GM19455 (cell line): ENCODE results near the gene HRH2.
"Not testable (repeated sequence)": the region's sequence is repeated elsewhere in the genome, so short reads cannot be mapped to it uniquely, and the experiment has no call there.

ENCODE experiments used
- ATAC-seq: cut with Tn5 transposase; IDR thresholded peaks from one replicate; pipeline ENCODE4 v1.9.1; 2021; ENCODE audit not compliant: unreplicated experiment

Gene HRH2

GRCh38 chr5:175646251-175646650, 11.6 kb upstream of the HRH2 start:
- no peak for ATAC-seq

GRCh38 chr5:175649967-175650366, 7.9 kb upstream of the HRH2 start:
- ATAC-seq: no peak

- ATAC-seq: not testable (repeated sequence)
Observed at GRCh38 chr5:175650430-175651205, 7.3 kb upstream of the HRH2 start.

DNA sequence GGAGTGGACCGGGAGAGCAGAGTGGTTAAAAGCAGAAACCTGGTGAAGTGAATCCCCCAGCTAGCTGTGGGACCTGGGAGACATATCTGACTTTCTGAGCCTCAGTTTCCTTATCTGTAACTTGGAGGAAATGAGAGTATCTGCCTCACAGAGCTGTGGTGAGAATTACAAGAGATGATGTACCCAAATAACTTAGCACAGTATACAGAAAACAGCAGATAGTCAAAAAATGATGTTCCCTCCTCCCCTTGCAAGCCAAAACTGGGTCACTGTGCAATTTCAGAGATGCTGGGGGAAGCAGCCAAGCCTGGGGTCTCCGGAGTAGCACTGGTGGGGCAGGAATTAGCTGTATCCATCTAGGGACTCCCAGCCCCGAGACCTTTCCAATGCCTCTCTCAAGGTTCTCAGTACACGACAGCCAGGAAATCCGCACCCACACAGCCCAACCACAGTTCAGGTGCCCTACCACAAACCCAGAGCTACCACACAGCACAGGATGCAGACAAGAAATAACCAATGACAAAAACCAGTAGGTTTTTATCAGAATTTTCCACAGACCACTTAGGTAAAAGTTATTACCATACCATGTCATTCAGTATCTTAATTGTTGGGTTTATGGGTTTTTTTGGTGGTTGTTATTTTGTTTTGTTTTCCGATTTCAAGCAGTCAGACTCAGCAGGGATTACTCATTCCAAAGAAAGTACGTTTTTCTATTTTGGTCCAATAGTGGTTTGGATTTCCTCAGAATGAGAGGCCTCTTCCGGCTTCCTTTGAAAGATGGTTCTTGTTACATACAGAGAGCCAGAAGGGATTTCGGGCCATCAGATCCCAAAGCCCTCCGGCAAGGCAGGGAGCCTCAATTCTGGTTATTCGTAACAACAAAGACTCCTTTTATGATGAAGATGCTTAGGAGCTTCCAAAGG, 4.9 kb upstream of the HRH2 start:
- ATAC-seq: no peak

DNA sequence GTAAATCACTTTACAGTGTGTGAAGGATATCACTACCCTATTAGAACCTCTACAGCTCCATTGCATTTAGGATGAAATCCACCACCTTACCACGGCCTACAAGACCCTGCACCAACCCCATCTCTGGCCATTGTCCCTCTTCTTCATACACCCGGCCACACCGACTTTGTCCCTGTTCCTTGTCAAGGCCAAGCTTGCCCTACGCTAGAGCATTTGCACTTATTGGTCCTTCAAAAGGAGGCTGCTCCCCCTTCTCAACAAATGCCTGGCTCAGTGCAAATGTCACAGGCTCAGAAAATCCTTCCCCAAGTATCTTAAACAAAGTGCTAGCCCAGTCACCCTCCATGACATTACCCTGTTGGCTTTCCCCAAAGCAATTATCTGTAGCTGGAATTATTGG, 4.1 kb upstream of the HRH2 start:
- ATAC-seq: no peak

GRCh38 chr5:175654339-175654738, 3.5 kb upstream of the HRH2 start:
- no peak for ATAC-seq

DNA sequence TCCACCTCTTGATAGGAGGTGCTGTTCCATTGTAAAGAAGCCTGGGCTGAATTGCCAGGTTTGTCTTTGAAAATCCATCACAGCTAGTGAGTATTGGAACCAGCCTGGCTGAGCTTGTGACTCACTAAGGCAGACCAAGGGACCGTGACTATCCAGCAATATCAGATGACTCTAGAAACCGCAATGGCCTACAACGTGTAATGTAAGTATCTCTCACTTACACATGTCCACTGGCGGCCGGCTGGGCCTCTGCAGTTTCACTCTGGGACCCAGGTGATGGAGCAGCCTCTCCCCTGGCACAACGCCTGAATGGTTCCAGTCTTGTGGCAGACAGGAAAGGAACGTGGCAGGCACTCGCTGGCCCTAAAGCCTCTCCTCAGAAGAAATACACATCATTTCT, 3.1 kb upstream of the HRH2 start:
- ATAC-seq: no peak

GRCh38 chr5:175655411-175655810, 2.5 kb upstream of the HRH2 start:
- no peak for ATAC-seq

DNA sequence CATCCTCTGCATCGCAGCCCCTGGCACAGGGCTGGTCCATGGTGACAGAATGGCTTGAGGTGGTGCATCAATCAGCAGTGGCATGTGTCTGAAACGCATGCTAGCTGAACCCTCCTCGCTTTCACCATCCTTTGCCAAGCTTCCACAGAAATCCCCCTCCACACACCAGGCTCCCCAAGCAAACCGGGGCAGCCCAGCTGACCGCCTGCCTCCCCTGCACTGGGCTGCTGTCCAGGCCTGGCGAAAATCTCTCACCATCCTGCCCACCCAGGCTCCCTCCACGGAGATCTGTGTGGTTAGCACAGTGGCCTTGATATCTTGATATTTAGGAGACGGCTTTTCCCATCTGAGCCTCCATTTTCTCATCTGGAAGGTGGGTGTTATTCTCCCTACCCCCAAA, 905 bp upstream of the HRH2 start:
- ATAC-seq: no peak

DNA sequence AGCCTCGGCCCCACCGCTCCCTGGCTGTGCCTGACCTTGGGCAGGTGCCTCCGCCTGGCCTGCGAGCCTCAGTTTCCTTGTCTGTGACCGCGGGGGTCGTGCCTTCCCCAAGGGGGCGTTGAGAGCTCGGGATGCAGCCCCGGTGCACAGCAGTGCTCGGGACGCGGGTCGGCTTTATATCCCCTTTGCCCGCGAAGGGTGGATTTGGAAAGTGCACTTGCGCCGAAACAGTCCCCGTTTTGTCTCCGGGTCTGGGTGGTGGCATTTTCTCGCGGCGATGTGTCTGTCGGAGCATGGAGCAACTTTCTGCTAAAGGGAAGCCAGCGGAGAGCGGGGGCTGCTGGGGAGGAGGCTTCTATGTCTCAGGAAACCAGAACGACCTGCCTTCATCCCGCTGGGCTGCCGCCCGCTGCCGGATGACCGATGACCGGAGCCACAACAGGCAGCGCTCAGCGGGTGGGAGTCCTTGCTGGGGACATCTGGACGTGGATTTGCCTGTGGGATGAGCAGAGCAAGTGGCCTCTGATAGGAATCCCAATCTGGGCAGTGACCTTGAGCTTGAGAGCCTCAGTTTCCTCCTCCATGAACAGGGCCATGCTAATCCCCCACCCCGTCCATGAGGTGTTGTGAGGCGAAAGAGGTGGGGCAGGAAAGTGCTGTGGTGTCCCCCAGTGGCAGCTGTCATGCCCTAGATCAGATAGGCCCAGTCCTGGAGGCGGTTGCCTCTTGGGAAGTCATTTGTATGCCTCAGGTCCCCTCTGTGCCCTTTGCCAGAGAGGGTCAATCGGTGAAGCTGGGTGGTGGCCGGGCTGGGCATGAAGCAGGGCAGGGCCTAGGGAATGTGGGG, 651 bp downstream of the HRH2 start:
- no peak for ATAC-seq

DNA sequence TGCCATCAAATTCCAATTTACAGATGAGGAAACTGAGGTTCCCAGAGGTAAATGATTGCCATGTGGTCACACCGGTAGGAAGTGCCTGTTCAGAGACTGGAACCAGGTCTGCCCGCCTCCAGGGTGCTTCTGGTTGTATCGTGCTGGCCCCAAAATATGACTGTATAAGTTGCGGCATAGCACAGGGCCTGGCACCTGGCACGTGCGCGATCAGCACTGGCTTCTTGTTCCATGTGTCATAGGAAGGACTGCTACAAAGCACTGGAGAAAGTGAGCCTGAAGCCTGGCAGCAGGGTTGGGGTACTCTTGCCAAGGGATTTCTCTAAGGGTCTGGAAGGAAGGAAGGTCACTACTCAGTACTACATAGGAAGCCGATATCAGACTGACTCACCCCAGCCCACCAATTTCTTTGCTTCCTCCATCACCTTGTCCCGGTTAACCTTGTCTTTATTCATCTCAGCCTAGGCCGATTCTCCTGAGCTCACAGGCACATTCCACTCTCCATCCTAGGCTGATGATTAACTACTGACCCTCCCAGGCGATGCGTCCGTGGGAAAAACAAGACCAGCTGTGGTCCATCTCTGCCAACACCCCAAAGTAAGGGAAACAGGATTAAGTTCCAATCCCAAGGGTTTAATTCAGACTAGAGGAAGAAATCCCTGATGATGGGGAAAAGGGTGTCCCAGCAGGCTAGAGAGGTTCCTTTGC, 1.8 kb downstream of the HRH2 start:
- ATAC-seq: no peak

GRCh38 chr5:175663186-175664184, 5.6 kb downstream of the HRH2 start:
- no peak for ATAC-seq

GRCh38 chr5:175664723-175665122, 6.9 kb downstream of the HRH2 start:
- no peak for ATAC-seq

DNA sequence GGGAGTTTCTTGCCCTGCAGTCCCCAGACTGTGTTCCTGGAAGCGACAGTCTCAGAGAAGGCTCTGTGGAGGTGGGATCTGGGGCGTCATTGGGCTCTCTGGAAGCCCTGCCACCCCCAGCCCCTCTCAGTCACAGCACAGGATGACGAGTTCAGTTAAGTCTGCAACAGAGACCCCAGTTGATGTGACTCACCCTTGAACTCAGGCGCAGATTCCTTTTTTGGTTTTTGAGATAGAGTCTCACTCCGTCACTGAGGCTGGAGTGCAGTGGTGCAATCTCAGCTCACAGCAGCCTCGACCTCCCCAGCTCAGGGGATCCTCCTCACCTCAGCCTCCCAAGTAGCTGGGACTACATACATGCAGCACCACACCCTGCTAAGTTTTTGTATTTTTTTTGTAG, 8.3 kb downstream of the HRH2 start:
- ATAC-seq: no peak

DNA sequence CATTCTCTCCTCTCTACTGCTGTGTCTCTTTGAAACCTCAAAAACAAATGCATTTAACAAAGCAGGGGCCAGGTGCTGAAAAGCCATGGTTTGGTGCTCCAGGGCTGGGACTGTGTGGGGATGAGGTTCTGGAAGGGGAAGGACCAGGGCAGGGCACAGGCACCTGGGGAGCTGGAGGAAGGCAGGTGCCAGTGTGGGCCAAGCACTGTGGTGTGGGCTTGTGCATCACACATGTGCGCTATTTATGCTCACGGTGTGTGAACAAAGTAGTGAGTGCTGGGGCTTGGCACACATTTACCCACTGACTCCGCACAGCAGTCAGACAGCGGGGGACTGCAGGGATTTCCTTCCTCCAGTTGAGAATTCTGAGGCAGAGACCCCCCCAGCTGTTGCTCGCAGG, 10.1 kb downstream of the HRH2 start:
- no peak for ATAC-seq

GRCh38 chr5:175670372-175670771, 12.5 kb downstream of the HRH2 start:
- no peak for ATAC-seq

- ATAC-seq: no peak
Observed at GRCh38 chr5:175671013-175671412, 13.1 kb downstream of the HRH2 start.

- ATAC-seq: no peak
Observed at GRCh38 chr5:175672976-175673648, 15.2 kb downstream of the HRH2 start.
